ENCODE results near the gene FOXJ3.
A peak's percentile ranks its signal among the peaks of the same experiment; 100 is the strongest.

FOXJ3 gene

DNA sequence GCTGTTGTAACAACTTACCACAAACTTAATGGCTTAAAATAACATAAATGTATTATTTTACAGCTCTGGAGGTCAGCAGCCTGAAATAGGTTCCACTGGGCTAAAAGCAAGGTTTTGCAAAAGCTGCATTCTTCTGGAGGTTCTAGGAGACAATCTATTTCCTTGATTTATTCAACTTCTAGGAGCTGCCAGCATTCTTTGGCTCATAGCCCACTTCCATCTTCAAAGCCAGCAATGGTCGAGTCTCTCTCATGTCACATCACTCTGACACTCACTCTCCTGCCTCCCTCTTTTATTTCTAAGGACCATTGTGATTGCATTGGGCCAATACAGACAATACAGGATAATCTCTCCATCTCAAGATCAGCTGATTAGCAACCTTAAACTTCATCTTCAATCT lies 15.1 kb upstream of the FOXJ3 start:
- Histone ChIP-seq H3K4me1 (ENCODE audit: insufficient read depth, low read length) (no peaks in the 10 kb centered on the region), H3K9ac (ENCODE audit: low read depth, low read length) (no peak overlapping the region), H3K36me3 (ENCODE audit: insufficient read depth, low read length) (no peaks in the 10 kb centered on the region), H3K9me3 (ENCODE audit: control insufficient read depth, insufficient read depth, low read length) (no peaks in the 10 kb centered on the region)

DNA sequence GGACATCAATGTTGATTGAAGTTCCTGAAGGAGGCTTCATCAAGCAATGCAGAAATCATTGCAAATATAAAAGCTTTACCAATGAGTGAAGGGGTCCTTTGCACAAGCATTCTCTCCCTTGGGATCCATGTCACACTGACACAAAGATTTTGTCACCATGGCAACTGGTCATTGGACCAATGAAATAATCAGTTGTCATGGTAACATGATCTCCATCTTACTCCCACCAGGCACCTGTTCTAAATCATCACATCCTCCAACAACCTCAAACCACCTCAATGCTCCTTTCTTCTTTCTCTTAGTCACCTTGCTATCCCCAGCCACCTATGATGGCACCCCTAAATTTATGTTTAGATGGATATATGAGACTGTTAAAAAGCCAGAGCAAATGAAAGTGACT lies 13.5 kb upstream of the FOXJ3 start:
- no peaks in the 10 kb centered on the region for H3K9me3 ChIP-seq (ENCODE audit: control insufficient read depth, insufficient read depth, low read length)
- H3K9ac ChIP-seq (ENCODE audit: low read depth, low read length): no peak overlapping the region

DNA sequence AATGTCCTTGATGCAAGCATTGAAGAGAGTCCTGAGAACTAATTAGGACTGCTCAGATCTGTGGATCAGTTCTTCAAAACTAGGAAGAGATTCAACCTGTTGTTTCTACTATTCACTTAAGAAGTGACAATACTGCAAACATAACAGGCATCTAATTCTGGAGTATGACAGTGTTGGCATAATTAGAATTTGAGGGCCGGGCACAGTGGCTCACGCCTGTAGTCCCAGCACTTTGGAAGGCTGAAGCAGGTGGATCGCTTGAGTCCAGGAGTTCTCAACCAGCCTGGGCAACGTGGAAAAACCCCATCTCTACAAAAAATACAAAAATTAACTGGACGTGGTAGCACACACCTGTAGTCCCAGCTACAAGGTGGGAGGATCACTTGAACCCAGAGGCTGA lies 8.0 kb upstream of the FOXJ3 start:
- Histone ChIP-seq H3K9ac (ENCODE audit: low read depth, low read length) (no peak overlapping the region), H3K36me3 (ENCODE audit: insufficient read depth, low read length) (no peaks in the 10 kb centered on the region), H3K4me1 (ENCODE audit: insufficient read depth, low read length) (peaks cover 20% of the 10 kb centered on the region), H3K9me3 (ENCODE audit: control insufficient read depth, insufficient read depth, low read length) (no peaks in the 10 kb centered on the region)

More for the DNA sequence above, 13.5 kb upstream of the FOXJ3 start:
- Histone ChIP-seq H3K36me3 (ENCODE audit: insufficient read depth, low read length) (no peaks in the 10 kb centered on the region), H3K4me1 (ENCODE audit: insufficient read depth, low read length) (no peaks in the 10 kb centered on the region)

DNA sequence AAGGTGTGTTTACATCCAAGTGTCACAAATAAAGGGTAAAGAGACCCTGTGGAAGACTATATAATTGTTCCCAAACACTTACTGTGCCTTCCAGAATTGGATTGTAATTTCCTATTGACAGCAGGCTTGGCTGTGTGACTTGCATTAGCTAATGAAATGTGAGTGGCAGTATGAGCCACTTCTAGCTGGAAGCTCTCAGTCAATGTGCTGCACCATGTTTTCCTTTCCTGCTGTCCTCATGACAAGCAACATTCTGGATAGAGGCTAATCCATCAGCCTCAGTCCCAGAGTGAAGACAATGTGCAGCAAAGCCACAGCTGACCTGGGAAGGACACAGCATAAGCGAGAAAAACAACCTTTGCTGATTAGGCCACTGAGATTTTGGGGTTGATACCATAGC lies 5.9 kb upstream of the FOXJ3 start:
- no peak overlapping the region for H3K9ac ChIP-seq (ENCODE audit: low read depth, low read length)
- H3K9me3 ChIP-seq (ENCODE audit: control insufficient read depth, insufficient read depth, low read length): no peaks in the 10 kb centered on the region
- peaks cover 20% of the 10 kb centered on the region for H3K4me1 ChIP-seq (ENCODE audit: insufficient read depth, low read length)
- no peaks in the 10 kb centered on the region for H3K36me3 ChIP-seq (ENCODE audit: insufficient read depth, low read length)

DNA sequence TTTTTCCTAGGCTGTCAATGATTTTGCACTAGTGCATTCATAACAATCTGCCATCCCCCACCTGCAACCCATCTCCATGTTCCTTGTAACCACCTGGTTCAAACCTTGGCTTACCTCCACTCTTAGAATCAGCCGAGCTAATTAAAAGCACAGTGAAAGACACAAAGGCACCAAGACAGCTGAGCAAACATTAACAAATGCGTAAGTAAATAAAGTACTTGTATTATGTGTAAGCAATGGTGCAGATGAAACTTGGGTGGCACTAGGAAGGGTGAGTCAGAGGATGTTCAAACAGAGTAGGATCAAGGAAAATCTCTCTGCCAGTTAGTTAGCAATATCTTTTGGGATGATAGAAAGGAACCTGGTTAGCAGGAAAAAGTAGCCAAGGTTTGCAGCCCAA lies 5.1 kb upstream of the FOXJ3 start:
- no peak overlapping the region for H3K9ac ChIP-seq (ENCODE audit: low read depth, low read length)
- H3K9me3 ChIP-seq (ENCODE audit: control insufficient read depth, insufficient read depth, low read length): no peaks in the 10 kb centered on the region
- H3K4me1 ChIP-seq (ENCODE audit: insufficient read depth, low read length): peaks cover 20% of the 10 kb centered on the region
- no peaks in the 10 kb centered on the region for H3K36me3 ChIP-seq (ENCODE audit: insufficient read depth, low read length)

DNA sequence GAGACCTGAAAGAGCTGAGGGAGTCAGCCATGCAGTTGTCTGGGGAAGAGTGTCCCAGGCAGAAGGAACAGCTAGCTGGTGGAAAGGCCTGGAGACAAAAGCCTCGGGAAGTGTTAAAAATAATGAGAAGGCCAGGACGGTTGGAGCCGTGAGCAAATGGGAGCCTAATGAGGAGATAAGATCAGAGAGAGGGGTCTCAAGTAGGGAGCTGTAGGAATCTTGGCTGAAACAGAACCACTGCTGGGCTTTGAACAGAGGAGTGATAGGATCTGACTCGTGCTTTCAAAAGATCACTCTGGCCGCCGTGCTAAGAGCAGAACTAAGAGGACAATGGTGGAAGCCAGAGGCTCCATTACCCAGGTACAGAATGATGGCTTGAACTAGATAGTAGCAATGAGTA lies 1.9 kb upstream of the FOXJ3 start:
- Histone ChIP-seq H3K9ac (ENCODE audit: low read depth, low read length) (no peak overlapping the region), H3K9me3 (ENCODE audit: control insufficient read depth, insufficient read depth, low read length) (no peaks in the 10 kb centered on the region), H3K4me1 (ENCODE audit: insufficient read depth, low read length) (peaks cover 25% of the 10 kb centered on the region), H3K36me3 (ENCODE audit: insufficient read depth, low read length) (no peaks in the 10 kb centered on the region)

DNA sequence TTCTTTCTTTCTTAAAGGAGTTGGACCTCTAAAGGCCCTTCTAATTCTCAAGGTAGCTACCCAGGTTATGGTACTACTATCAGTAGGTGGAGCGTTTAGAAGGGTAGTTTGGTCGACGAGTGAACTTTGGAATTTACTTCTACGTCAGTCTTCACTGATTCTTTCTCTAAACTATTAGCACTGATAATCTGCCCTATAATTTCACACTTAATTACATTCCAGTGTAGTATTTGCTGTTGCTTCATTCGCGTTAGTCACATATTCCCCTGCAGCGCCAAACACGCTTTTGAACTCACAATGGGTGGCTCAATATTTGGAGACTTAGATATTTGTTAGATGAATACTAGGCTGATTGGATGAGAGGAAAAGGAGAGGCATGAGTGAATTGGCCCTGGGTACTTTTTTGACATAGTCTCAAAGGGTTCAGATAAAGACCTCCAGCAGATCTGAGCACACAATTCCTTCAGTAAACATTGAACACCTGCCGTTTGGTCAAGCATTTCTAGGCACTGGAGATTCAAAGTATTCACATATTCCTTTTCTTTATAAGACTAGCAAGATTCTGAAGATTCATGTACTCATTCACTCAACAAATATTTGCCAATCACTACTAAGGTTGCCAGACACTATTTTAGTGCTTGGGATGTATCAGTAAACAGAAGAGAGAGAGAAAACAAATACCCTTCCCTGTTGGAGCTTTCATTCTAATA lies 929 bp upstream of the FOXJ3 start:
- H3K36me3 ChIP-seq (ENCODE audit: insufficient read depth, low read length): no peaks in the 10 kb centered on the region
- H3K4me1 ChIP-seq (ENCODE audit: insufficient read depth, low read length): peaks cover 21% of the 10 kb centered on the region

DNA sequence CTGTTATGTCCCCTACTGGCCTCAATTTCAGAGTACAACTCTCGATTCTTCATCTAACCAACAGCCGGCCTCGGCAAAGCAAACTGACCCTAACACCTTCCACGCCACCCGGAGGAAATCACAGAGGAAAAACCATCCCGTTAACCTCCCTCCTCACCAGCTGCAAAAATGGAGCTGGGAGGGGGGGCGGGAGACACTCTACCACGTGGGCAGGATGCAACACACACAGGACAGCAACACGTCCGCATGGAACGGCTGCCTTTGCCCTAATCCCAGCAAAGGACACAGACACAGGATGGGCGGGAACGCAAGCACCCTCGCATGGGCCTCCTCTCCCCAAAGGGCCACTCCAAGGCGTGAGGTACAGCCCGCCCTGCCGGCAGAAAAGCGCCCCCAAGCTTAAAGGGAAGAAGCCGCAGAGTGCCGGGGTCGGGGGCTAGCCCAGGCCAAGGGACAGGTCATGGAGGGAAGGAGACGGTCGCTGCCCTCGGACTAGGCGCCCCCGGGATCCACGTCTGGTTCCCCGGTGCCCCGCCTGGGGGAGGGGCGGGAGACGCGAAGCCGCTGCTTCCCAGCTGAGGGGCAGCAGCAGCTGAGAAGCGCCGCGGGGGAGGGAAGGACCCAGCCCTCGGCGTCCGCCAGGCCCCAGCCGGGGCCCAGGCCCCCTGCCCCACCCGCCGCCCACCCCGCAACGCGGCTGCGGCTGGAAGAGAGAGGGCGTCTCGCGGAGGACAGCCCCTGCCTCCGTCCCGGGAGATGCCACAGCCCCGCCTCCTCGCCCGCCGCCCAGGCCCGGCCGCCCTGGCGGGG lies 590 bp downstream of the FOXJ3 start:
- H3K9ac ChIP-seq (ENCODE audit: low read depth, low read length): peak overlapping the region; percentile 91
- no peaks in the 10 kb centered on the region; the same call in 1 of the 2 replicates for H3K36me3 ChIP-seq (ENCODE audit: insufficient read depth, low read length)
- H3K4me1 ChIP-seq (ENCODE audit: insufficient read depth, low read length): peaks cover 6% of the 10 kb centered on the region
- H3K9me3 ChIP-seq (ENCODE audit: control insufficient read depth, insufficient read depth, low read length): no peaks in the 10 kb centered on the region

More for the DNA sequence above, 929 bp upstream of the FOXJ3 start:
- Histone ChIP-seq H3K9me3 (ENCODE audit: control insufficient read depth, insufficient read depth, low read length) (no peaks in the 10 kb centered on the region), H3K9ac (ENCODE audit: low read depth, low read length) (peak overlapping the region; percentile 91)

DNA sequence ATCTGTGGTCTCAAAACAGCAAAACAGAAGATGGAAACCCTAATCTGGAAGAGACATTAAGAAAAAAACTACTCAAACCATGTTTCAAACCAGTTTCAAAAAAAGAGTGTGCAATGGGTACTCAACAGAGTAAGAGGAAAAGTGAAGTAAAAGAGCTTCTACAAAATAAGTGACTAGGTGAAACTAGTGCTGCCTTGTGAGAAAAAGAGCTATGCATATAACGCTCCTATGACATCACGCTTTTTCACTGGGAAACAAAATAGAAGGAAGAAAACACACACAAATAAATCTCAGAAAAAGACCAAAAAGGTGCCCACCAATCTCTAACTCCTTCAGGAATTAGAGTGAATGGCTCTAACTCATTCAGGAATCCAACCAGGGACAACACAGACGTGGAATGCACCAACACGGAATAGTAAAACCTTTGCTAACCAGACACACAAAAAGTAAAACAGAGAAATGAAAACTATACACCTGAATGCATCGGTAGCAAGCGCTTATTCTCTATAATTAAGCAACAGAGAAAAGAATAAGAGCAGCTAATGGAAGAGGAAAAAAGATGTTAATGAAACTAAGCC lies 1.3 kb downstream of the FOXJ3 start:
- H3K36me3 ChIP-seq (ENCODE audit: insufficient read depth, low read length): no peaks in the 10 kb centered on the region; the same call in 1 of the 2 replicates
- peak overlapping the region; percentile 91 for H3K9ac ChIP-seq (ENCODE audit: low read depth, low read length)
- peaks cover 5% of the 10 kb centered on the region; the same call in 1 of the 2 replicates for H3K4me1 ChIP-seq (ENCODE audit: insufficient read depth, low read length)
- H3K9me3 ChIP-seq (ENCODE audit: control insufficient read depth, insufficient read depth, low read length): no peaks in the 10 kb centered on the region

DNA sequence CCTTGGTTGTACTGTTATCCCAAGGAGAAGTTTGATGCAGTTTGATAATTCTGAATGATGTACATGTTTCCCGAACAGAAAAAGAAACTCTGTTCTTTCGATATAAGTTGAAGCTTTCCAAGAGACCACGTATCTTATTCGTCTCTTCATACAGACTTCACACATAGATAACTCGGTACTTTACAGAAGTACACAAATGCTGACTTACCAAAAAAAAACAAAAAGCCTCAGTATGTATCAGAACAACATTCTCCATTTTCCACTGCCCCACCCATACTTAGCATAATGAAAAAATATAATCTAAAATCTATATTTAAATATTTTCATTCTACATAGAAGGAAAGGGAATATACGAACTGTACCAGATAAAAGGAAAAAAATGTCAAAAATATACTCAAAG lies 2.2 kb downstream of the FOXJ3 start:
- peaks cover 5% of the 10 kb centered on the region; the same call in 1 of the 2 replicates for H3K4me1 ChIP-seq (ENCODE audit: insufficient read depth, low read length)
- H3K36me3 ChIP-seq (ENCODE audit: insufficient read depth, low read length): no peaks in the 10 kb centered on the region; the same call in 1 of the 2 replicates
- H3K9ac ChIP-seq (ENCODE audit: low read depth, low read length): no peak overlapping the region; the same call in 1 of the 2 replicates
- H3K9me3 ChIP-seq (ENCODE audit: control insufficient read depth, insufficient read depth, low read length): no peaks in the 10 kb centered on the region

DNA sequence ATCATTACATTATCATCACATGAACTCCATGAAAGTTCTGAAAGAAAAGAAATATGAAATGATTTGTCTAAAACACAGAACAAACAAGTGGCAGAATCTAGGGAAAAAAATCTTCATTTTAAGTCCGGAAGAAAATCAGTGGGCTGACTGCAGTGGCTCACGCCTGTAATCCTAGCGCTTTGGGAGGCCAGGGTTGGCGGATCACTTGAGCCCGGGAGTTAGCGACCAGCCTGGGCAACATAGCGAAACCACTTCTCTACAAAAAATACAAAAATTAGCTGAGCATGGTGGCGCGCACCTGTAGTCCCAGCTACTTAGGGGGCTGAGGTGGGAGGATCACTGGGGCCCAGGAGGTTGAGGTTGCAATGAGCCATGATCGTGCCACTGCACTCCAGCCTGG lies 4.8 kb downstream of the FOXJ3 start:
- Histone ChIP-seq H3K4me1 (ENCODE audit: insufficient read depth, low read length) (peaks cover 5% of the 10 kb centered on the region; the same call in 1 of the 2 replicates), H3K9ac (ENCODE audit: low read depth, low read length) (no peak overlapping the region), H3K36me3 (ENCODE audit: insufficient read depth, low read length) (no peaks in the 10 kb centered on the region; the same call in 1 of the 2 replicates), H3K9me3 (ENCODE audit: control insufficient read depth, insufficient read depth, low read length) (no peaks in the 10 kb centered on the region)

DNA sequence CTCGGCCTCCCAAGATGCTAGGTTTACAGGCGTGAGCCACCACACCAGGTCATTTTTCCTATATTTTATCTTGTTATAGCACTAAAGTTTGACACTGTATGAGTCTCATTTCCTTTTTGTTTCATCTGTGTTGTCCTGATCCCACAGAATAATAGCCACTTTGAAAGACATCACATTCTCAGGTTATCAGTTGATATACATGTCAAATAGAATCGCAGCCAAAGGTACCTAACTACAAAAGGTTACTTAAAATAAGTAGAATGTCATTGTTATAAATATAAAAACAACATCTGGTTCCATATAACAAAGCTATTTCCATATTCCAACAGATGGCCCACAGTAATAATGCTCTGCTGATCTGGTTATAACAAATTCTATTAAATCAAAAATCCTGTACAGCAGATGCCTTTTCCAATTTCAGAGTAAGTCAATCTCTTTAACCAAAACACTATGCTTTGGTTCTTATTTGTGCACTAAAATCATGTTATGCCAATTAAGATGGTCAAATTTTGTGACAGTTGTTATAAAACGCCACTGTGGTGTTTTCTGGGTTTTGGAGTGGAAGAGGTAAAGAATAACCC lies 6.0 kb downstream of the FOXJ3 start:
- Histone ChIP-seq H3K9me3 (ENCODE audit: control insufficient read depth, insufficient read depth, low read length) (no peaks in the 10 kb centered on the region), H3K9ac (ENCODE audit: low read depth, low read length) (no peak overlapping the region), H3K4me1 (ENCODE audit: insufficient read depth, low read length) (peaks cover 5% of the 10 kb centered on the region; the same call in 1 of the 2 replicates), H3K36me3 (ENCODE audit: insufficient read depth, low read length) (no peaks in the 10 kb centered on the region; the same call in 1 of the 2 replicates)

DNA sequence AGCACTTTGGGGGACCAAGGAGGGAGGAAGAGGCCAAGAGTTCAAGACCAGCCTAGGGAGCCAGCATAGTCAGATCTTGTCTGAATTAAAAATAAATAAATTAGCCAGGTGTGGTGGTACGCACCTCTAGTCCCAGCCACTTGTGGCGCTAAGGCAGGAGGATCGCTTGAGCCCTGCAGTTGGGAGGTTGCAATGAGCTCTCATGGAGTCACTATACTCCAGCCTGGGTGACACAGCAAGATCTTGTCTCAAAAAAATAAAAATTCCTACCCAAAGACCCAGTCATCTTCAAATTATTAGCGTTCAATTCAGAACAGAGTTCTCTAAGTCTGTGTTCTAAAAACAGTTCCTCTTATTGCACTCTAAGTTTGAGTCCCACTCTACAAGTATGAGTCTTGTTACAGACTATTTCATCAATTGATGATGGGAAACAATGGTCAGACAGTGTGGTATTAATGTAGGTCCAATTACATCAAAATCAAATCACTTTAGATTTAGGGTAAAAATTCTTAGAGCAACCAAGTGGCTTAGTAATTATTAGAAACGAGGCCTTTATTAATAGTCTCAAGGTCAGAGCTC lies 6.9 kb downstream of the FOXJ3 start:
- Histone ChIP-seq H3K9me3 (ENCODE audit: control insufficient read depth, insufficient read depth, low read length) (no peaks in the 10 kb centered on the region), H3K9ac (ENCODE audit: low read depth, low read length) (no peak overlapping the region), H3K4me1 (ENCODE audit: insufficient read depth, low read length) (peaks cover 5% of the 10 kb centered on the region; the same call in 1 of the 2 replicates), H3K36me3 (ENCODE audit: insufficient read depth, low read length) (no peaks in the 10 kb centered on the region; the same call in 1 of the 2 replicates)

DNA sequence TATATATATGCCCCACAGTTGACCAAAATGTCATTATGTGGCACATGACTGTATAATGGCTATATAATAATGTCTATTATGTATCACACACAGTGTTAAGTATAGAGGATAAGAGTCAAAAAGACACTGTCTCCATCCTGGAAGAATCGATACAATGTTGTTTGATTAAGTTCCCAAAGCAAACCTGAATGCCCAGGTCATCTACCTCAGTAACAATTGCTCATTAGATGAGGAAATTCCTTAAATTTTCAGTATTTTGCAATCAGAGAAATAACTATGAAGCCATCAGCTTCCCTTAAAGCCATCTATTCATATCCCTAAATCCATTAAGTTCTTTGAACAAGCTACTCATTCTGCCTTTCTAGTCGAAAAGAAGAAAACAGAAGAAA lies 10.0 kb downstream of the FOXJ3 start:
- Histone ChIP-seq H3K4me1 (ENCODE audit: insufficient read depth, low read length) (peaks cover 5% of the 10 kb centered on the region; the same call in 1 of the 2 replicates), H3K9ac (ENCODE audit: low read depth, low read length) (no peak overlapping the region), H3K36me3 (ENCODE audit: insufficient read depth, low read length) (no peaks in the 10 kb centered on the region; the same call in 1 of the 2 replicates), H3K9me3 (ENCODE audit: control insufficient read depth, insufficient read depth, low read length) (no peaks in the 10 kb centered on the region)
